HG02571 (cell line): Measurements from ENCODE around the gene ANKRD53.

ENCODE experiments used
- ATAC-seq: cut with Tn5 transposase; IDR thresholded peaks from one replicate; pipeline ENCODE4 v1.9.1; 2021; ENCODE audit warnings: mild to moderate bottlenecking, moderate library complexity; ENCODE audit not compliant: unreplicated experiment

Gene ANKRD53

DNA sequence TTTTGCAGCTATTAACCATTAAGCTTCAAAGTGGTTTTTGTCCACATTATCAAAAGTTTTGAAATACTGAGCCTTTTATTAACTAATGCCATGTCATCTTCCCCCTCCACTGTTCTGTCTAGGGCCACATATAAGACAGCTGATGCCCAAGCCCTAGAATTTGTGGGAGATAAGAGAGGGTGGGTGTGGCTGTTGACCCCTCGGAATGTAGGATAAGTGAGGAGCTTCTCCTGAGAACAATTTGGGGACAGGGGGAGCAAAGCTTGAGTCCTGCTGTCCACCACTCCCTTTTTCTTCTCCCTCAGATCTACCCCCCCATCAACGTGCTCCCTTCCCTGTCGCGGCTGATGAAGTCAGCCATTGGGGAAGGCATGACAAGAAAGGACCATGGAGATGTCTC is 14.3 kb upstream of the ANKRD53 start:
- ATAC-seq: no peak

DNA sequence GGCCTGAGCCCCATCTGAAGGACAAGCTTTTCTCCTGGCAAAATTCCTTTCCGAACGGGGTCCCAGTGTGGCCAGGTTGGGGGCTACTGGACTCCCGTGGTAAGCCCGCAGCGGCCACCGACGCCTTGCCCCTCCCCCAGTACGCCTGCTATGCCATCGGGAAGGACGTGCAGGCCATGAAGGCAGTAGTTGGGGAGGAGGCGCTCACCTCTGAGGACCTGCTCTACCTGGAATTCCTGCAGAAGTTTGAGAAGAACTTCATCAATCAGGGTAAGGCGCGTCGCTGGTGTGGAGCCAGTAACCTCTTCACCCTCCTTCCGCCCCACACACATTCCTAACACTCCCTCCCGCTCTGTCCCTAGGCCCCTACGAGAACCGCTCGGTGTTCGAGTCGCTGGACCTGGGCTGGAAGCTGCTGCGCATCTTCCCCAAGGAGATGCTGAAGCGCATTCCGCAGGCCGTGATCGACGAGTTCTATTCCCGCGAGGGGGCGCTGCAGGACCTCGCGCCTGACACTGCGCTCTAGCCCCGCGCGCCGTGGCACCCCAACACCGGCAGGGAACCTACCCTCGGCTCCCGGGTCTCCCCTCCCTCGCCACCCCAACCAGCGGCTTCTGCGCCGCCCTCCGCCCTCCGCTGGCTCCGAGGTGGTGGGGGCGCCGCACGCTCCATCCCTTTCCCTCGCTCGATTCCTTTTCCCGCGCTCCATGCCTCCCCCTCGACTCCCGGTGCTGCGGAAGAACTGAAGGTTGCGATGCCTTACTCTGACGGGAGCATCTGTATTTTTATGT is 13.6 kb upstream of the ANKRD53 start:
- peak; percentile 75 for ATAC-seq

DNA sequence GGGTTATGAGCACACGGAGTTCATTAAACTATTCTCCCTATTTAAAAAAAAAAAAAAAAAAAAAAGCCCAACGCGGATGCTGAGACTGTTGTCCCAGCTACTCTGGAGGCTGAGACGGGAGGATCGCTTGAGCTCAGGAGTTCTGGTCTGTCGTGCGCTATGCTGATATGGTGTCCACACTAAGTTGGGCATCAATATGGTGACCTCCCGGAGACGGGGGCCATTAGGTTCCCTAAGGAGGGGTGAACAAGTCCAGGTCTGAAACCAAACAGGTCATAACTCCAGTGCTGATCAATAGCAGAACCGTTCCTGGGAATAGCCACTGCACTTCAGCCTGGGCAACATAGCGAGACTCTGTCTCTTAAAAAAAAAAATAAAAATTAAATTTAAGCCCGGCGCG is 12.9 kb upstream of the ANKRD53 start:
- no peak for ATAC-seq

DNA sequence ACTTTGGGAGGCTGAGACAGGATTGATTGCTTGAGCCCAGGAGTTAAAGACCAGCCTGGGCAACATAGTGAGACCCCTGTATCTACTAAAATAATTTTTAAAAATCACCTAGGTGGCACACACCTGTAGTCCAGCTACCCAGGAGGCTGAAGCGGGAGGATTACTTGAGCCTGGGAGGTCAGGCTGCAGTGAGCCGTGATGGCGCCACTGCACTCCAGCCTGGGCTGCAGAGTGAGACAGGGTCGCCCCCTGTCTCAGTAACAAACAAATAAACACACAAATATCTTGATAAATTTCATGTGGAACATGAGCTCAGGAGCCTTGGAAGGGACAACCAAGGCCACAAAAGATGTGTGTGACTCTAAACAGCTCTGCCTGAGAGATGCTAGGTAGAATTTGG is 11.7 kb upstream of the ANKRD53 start:
- no peak for ATAC-seq

DNA sequence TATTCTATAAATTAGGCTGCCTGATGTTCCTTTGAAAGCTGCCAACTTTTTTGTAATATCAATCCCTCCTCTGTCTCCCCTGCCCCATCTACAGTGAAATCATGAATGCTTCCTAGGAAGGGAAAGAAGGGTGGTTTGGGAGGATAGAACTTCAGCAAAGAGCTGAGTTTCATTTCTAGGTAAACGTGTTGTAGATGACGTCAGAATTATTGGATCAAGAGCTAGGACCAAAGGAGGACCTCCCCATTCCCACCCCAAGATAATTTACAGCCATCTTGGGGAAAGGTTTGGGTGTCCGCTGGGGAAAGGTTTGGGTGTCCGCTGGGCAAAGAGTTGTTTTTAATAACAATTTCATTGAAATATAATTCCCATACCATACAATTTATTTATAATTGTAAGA is 11.2 kb upstream of the ANKRD53 start:
- ATAC-seq: no peak

DNA sequence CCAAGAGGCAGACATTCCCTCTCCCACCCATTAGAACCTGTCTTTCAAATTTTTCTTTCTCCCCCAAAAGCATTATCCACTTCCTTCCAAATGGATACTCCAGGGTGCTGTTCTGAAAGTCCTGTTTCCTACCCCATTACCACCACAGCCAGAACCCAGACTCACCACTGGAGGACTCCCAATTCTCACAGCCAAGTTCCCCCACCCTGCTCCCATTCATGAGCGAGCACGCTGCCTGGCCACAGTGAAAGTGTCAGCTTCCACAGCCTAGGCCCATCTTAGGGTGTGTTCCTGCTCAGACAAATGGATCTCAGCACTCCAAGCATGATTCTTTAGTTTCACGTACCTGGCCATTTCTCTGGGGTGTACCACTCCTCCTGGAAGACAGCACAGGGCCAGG is 3.8 kb upstream of the ANKRD53 start:
- no peak for ATAC-seq

DNA sequence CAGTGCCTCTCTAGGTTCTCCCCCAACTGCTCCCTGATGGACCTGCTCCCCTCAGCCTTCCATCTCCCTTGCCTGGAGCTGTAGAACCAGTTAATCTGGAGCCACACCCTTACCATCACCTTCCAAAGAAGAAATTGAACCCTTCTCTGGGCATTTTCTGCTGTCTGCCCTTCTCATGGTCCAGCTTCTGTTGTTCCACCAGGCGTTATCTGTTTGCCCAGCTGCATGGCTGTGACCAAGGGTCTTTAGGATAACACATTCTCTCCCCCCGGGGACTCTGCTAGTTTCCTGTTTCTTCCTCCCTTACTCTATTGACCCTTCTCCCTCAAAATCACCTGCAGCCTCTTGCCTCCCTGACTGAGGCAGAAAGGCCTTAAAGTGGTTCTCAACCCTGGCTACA is 3.2 kb upstream of the ANKRD53 start:
- ATAC-seq: no peak

DNA sequence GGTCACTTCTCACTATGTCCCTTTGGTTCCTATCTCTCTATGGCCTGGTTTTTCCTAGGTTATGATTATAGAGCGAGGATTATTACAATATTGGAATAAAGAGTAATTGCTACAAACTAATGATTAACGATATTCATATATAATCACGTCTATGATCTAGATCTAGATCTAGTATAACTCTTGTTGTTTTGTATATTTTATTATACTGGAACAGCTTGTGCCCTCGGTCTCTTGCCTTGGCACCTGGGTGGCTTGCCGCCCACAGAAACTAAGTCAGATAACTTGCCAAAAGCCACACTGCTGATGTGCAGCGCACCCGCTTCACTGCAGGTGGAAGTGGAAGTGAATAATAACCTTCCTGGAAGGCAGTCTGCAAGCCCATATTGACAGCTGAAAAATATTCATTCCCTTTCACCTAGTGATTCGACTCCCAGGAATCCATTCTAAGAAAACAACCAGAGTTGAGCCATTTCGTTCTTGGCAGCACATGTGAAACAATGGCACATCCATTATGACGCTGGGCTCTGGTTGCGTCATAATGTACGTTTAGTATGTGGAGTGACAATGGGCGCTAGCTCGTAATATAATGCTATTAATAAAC is 725 bp upstream of the ANKRD53 start:
- ATAC-seq: no peak

DNA sequence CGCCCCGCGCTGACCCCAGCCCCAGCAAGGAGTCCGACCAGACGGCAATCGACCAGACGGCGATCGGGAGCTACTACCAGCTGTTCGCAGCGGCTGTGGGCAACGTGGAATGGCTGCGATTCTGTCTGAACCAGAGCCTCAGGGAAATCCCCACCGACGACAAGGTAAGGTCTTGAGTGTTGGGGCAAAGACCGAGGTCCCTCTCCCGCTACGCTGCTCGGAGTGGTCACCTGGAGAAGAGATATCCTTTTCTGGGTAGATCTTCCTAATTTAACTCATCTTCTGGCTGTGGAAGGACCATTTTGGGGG is 704 bp downstream of the ANKRD53 start:
- ATAC-seq: no peak

DNA sequence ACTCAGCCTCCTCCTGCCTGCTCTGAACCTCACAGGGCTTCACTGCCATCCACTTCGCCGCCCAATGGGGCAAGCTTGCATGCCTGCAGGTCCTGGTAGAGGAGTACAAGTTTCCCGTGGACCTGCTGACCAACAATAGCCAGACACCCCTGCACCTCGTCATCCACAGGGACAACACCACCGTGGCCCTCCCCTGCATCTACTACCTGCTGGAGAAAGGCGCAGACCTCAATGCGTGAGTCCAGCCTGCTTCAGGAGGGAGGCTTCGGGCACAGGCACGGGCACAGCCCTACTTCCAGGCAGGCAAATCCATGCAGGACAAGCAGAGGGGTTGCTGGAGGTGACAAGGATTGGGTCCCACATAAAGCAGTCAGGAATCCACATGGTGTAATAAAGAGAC is 1.2 kb downstream of the ANKRD53 start:
- no peak for ATAC-seq

DNA sequence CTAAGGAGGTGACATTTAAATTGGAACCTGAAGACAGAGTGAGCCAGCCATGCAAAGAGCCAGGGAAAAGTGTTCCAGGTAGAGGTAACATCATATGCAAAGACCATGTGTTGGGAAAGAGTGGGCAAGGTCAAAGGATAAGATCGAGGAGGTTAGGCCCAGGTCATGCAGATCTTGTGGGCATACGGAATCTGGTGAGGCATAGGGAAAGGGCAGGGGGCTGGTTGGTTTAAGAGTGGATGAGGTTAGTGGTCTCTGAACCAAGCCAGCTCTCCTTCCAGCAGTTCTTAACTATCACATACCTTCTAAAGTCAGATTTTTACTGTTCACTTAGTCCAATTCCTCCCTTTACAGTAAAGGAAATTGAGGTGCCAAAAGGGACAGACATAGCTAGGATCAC is 3.0 kb downstream of the ANKRD53 start:
- no peak for ATAC-seq

DNA sequence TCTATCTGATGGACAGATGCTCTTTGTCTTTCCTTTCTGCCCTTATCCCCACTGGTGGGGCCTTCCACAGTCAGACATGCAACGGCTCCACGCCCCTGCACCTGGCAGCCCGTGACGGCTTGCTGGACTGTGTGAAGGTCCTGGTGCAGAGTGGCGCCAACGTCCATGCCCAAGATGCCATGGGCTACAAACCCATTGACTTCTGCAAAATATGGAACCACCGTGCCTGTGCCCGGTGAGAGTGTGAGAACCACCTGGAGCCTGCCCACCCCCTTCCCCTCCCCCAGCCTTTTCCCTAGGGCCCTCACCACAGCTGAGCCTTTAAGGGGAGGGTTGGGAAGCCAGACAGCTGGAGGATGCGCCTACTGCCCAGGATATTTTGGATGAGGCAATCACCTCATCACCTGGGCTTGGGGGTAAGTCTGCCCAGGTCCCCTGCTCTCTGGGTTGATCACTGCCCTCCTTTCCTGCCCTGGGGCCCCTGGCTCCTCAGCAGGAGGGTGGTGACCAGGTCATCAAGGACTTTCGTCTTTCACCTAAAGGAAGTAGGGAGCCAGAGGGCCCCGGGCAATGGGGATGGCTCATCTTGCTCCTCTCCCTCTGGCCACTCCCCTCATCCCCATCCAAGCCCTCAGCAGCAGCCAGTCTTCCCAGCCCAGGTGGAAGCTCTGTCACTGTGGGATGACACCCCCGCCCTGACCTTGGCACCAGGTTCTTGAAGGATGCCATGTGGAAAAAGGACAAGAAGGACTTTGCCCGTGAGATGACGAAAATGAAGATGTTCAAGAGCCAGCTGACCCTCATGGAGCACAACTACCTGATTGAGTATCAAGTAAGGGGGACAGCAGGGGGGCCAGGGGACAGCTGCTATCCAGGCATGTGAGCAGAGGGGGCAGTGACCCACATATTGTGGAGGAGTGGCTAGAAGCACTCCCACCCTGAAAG is 3.7 kb downstream of the ANKRD53 start:
- ATAC-seq: no peak

DNA sequence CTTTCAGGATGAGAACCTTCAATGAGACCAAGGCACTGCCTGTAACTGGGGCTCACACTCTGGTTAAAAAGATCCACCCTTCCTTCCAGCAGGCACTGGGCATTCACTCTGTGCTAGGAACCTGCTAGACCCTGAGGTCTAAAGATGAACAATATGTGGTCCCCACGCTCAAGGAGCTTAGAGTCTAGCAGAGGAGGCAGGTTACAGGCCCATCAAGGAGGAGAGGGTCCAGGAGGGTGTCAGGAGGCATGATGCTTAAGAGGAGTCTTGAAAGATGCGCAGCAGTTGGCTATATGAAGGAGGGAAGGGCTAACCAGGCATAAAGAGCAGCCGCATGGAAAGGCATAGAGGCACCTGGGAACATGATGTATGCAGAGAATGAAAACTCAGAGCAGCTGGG is 4.5 kb downstream of the ANKRD53 start:
- no peak for ATAC-seq

DNA sequence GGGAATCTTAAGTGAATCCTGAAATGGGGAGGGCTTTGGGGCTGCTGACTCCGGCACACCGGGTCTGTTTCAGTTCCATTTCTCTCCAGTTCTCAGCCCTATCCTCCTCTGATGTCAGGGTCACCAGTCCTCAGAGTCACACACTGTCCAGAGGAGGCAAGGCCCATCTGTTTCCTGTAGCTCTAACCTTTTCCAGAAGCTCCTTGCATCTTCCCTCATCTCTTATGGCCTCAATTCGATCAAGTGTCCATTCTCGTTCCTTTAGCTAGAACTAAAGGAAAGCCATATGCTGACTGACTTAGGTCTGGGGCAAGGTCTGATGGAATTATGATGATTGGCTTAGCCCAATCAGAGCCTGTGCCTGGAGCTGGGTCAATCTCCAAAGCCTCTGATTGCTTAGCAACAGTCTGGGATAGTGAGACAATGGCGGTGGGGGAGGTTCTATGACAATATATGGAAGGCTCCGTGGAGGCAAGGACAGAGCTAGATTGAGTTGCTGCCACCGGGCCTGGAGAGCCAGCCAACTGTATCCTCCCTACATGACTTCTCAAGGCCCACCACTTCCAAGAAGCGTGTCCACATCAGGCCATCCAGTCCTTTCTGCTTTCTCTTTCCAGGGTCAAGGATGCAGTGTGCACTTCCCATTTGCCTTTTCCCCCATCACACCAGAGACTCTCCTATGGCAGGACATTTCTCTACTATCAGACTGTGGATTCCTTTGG is 5.2 kb downstream of the ANKRD53 start:
- no peak for ATAC-seq

DNA sequence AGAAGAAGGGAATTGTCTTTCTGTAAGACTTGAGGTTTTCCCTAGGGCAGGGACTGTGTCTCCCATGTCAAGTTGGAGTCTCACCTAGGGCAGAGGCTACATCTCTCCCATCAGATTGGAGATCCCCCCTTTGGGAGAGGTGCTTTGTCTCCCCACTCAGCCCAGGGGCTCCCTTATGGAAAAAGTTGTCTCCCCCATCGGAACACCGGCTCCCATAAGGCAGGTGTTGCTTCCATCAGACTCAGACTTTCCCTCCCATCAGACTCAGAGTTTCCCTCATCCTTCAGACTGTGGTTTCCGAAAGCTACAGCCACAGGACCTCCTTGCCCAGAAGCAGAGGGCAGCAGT is 5.8 kb downstream of the ANKRD53 start:
- ATAC-seq: no peak

DNA sequence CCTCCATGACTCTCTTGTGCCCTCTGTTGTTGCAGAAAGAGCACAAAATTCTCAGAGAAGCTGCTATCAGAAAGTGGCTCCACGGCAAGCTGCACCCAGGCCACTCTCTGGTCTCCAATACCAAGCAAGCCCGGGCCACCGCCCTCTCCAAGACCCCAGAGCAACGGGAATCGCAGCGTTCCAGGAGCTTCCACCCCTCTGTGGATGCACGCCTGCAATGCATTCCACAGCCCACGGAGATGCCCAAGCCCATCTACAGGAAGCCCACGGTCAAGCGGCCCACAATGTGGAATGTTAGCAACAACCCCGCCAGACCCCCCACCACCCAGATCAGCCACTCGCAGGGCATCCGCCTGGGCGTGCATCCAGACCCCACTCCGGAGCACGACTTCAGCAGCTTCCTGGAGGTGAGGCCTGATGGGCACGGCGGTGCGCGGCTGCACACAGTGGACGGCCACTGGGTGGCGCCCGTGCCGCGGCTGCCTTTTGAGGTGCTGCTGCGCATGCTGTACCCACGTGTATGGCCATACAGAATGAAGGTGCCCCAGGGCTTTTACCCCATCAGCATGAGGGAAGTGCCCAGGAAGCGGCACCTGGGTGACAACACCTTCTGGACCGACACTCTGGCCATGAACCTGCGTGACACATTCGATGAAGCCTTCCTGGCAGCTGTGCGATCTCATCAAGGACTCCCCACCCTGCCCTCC is 6.3 kb downstream of the ANKRD53 start:
- peak; percentile 82 for ATAC-seq

DNA sequence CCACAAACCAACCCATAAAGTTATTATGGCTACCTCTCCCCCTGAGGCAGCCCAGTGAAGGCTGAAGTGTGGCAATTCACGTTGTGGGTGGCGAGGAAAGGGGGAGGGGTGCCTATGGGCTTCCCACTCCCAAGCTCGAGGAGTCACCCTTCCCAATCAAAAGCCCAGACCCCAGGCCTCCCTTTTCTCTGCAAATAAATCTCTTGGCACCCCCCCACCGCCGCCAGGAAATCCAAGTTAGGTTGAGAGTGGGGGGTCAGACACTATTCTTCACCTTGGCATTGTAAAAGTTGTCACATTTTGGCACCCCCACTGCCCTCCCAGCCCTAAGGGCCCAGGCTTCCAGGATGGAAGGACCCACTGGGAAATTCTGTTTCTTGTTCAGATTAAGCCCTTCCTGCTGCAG is 6.9 kb downstream of the ANKRD53 start:
- ATAC-seq: no peak

DNA sequence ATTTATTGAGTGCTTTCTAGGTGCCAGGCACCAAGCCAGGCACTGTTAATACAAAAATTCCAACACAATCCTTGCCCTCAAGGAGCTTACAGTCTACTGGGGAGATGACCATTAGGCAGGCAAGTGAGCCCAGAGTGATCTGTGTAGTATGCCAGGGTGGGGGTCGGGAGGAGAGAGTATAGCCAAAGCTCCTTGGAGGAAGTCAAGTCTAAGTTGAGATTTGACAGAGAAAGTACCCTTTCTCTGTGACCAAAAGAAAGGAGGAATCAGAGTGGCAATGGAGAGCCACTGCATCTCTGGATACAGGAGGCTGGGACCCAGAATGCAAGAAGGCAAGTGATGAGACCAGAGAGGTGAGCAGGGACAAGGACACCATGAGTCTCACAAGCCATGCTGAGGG is 7.5 kb downstream of the ANKRD53 start:
- no peak for ATAC-seq

DNA sequence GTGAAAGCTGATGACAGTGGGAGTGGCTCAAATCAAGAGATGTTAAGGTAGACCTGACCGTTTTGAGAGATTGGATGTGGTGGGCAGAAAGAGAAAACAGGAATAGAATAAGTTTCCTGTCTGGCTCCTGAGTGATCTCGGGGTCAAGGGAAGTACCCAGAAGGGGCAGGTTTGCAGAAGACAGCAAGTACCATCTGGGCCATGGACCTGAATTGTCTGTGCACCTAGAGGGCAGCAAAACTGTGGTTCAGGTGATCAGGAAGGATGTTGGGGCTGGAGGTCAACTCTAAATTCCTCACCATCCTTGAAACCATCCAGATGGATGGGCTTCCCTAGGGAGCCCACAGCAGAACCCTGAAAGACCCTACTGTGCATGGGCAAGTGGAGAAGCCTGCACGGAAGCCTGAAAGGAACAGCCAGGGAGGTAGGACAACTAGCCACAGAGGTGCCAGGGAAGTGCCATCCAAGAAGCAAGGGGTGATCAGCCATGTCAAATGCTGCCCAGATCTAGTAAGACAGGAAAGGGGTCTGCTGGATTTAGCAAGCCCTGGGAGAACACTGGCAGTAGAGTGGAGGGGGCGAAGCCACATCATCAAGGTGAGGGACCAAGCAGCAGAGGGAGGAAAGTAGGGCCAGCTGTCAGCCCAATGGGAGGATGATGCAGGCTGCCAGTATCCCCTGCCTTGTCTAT is 8.2 kb downstream of the ANKRD53 start:
- ATAC-seq: no peak

DNA sequence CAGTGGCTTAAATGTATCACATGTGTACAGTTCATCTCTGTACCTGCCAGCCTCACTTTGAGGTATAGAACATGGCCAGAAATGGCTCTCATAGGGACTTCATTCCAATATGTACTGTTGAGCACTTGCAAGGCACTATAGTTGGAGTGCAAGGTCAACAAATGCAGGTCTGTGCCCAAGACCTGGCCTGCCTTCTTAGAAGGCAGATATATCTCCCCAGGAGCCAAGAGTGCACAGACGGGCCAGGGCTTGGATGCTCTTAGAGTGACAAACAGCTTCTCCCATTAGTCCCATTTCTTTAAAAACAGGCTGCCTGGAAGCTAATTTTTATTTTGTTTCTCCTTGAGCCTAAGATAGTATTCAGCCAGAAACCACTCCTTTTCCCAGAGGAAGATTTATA is 9.0 kb downstream of the ANKRD53 start:
- ATAC-seq: no peak
